GM21786 (cell line): ENCODE results near the gene ADCY2.

ENCODE experiments used
- ATAC-seq: cut with Tn5 transposase; IDR thresholded peaks from one replicate; pipeline ENCODE4 v1.9.1; 2021; ENCODE audit not compliant: unreplicated experiment

Gene ADCY2

GRCh38 chr5:7857361-7857760 lies 461.4 kb downstream of the ADCY2 start:
- ATAC-seq = no peak

- ATAC-seq = no peak
Observed at GRCh38 chr5:7857926-7858632, 462.1 kb downstream of the ADCY2 start.

- ATAC-seq = no peak
Observed at GRCh38 chr5:7866196-7866595, 470.3 kb downstream of the ADCY2 start.

- no peak for ATAC-seq
Observed at GRCh38 chr5:7867260-7867659, 471.3 kb downstream of the ADCY2 start.

GRCh38 chr5:7868427-7868772 lies 472.5 kb downstream of the ADCY2 start:
- ATAC-seq = no peak

- ATAC-seq = peak; percentile 97
Observed at GRCh38 chr5:7868773-7869473, 473.0 kb downstream of the ADCY2 start, which contains the start of the genes FASTKD3 and MTRR. Gene FASTKD3, minus strand, starts transcription at chr5:7869031. Its CDS starts 948 bp downstream, at chr5:7868083. Gene MTRR, plus strand, starts transcription at chr5:7869148. Its CDS starts 1,647 bp downstream, at chr5:7870795.

GRCh38 chr5:7869474-7870136 lies 473.7 kb downstream of the ADCY2 start:
- ATAC-seq = peak; percentile 24

GRCh38 chr5:7871653-7872052 lies 475.7 kb downstream of the ADCY2 start:
- peak; percentile 11 for ATAC-seq

- no peak for ATAC-seq
Observed at GRCh38 chr5:7872517-7873130, 476.7 kb downstream of the ADCY2 start.

- ATAC-seq = no peak
Observed at GRCh38 chr5:7873216-7873615, 477.3 kb downstream of the ADCY2 start.

GRCh38 chr5:7874639-7875038 lies 478.7 kb downstream of the ADCY2 start:
- no peak for ATAC-seq

- ATAC-seq = no peak
Observed at GRCh38 chr5:7875151-7875550, 479.2 kb downstream of the ADCY2 start.

- peak; percentile 37 for ATAC-seq
Observed at GRCh38 chr5:7876867-7877266, 480.9 kb downstream of the ADCY2 start.

- ATAC-seq = no peak
Observed at GRCh38 chr5:7877851-7878250, 481.9 kb downstream of the ADCY2 start.

GRCh38 chr5:7878381-7878873 lies 482.5 kb downstream of the ADCY2 start:
- peak; percentile 97 for ATAC-seq
